ENCODE results near the gene OR56A3. TPM values are rescaled to one million over a fixed set of nuclear protein-coding genes. Genes with fewer than 3 reads are reported as not detected.

The OR56A3 gene
- total RNA-seq, 2 donors from 2014 or later, result not detected

GRCh38 chr11:5923794-5924193, 18.3 kb upstream of the OR56A3 start:
- TF ChIP-seq, protein P1, sequence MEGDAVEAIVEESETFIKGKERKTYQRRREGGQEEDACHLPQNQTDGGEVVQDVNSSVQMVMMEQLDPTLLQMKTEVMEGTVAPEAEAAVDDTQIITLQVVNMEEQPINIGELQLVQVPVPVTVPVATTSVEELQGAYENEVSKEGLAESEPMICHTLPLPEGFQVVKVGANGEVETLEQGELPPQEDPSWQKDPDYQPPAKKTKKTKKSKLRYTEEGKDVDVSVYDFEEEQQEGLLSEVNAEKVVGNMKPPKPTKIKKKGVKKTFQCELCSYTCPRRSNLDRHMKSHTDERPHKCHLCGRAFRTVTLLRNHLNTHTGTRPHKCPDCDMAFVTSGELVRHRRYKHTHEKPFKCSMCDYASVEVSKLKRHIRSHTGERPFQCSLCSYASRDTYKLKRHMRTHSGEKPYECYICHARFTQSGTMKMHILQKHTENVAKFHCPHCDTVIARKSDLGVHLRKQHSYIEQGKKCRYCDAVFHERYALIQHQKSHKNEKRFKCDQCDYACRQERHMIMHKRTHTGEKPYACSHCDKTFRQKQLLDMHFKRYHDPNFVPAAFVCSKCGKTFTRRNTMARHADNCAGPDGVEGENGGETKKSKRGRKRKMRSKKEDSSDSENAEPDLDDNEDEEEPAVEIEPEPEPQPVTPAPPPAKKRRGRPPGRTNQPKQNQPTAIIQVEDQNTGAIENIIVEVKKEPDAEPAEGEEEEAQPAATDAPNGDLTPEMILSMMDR (conservative IDR thresholded peaks at IDR 0.05), result no peak
- H3K27ac Mint-ChIP-seq, result no peak overlapping the region
- H3K9me3 ChIP-seq (ENCODE audit: control insufficient read depth, low read length), result no peaks in the 10 kb centered on the region
- H3K9me3 Mint-ChIP-seq, result peaks cover 33% of the 10 kb centered on the region
- H3K27me3 ChIP-seq (ENCODE audit: control insufficient read depth, insufficient read depth, low read length, poor library complexity, severe bottlenecking), result no peaks in the 10 kb centered on the region
- no peak overlapping the region for H3K4me3 ChIP-seq (ENCODE audit: low read length)
- H3K36me3 Mint-ChIP-seq (ENCODE audit: low read depth), result no peaks in the 10 kb centered on the region
- no peak for DNase-seq
- no peaks in the 10 kb centered on the region for H3K36me3 ChIP-seq (ENCODE audit: control insufficient read depth, insufficient read depth, low read length)
- H3K27ac ChIP-seq (ENCODE audit: low read depth, low read length), result no peak overlapping the region
- no peak overlapping the region for H3K4me3 Mint-ChIP-seq
- no peaks in the 10 kb centered on the region for H3K4me1 ChIP-seq (ENCODE audit: control insufficient read depth, insufficient read depth, low read length)
- H3K9ac ChIP-seq (ENCODE audit: extremely low read depth, low read length, poor library complexity, severe bottlenecking), result no peak overlapping the region
- H3K4me1 Mint-ChIP-seq, result no peaks in the 10 kb centered on the region
- no peaks in the 10 kb centered on the region for H3K27me3 Mint-ChIP-seq (ENCODE audit: insufficient read depth)

DNA sequence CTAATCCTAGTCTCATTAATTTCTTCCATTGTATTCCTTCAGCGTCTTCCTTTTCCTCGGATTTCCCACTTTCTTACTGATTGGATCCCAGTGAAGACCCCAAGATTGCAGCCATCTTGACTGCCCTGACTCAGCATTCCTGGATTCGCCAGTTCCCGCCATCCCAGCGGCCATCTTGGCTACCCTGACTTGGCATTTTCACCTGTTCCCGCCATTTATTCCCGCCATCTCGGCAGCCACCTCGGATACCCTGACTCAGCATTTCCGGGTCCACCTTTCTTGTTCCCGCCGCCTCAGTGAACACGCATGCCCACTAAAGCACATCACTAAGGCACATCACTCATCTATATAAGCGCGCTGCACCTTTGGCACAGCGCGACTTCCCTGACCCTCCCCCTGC, 13.8 kb upstream of the OR56A3 start:
- Histone ChIP-seq H3K27me3 (ENCODE audit: control insufficient read depth, insufficient read depth, low read length, poor library complexity, severe bottlenecking) (no peaks in the 10 kb centered on the region), H3K9me3 (ENCODE audit: control insufficient read depth, low read length) (no peaks in the 10 kb centered on the region), H3K4me3 (ENCODE audit: low read length) (no peak overlapping the region), H3K36me3 (ENCODE audit: control insufficient read depth, insufficient read depth, low read length) (no peaks in the 10 kb centered on the region), H3K27ac (ENCODE audit: low read depth, low read length) (no peak overlapping the region), H3K9ac (ENCODE audit: extremely low read depth, low read length, poor library complexity, severe bottlenecking) (no peak overlapping the region), H3K4me1 (ENCODE audit: control insufficient read depth, insufficient read depth, low read length) (no peaks in the 10 kb centered on the region)
- no peak for DNase-seq
- Mint-ChIP-seq H3K36me3 (ENCODE audit: low read depth) (no peaks in the 10 kb centered on the region), H3K9me3 (peaks cover 40% of the 10 kb centered on the region), H3K4me1 (no peaks in the 10 kb centered on the region), H3K4me3 (no peak overlapping the region), H3K27me3 (ENCODE audit: insufficient read depth) (no peaks in the 10 kb centered on the region), H3K27ac (no peak overlapping the region)
- TF ChIP-seq, protein P1 (conservative IDR thresholded peaks at IDR 0.05), result no peak
- 96 to 99% methylated on average over 11 to 17 of the region's 17 CpGs for WGBS, 2 experiments (ENCODE audit: insufficient coverage in 1 of 2, insufficient read length in 1 of 2)

DNA sequence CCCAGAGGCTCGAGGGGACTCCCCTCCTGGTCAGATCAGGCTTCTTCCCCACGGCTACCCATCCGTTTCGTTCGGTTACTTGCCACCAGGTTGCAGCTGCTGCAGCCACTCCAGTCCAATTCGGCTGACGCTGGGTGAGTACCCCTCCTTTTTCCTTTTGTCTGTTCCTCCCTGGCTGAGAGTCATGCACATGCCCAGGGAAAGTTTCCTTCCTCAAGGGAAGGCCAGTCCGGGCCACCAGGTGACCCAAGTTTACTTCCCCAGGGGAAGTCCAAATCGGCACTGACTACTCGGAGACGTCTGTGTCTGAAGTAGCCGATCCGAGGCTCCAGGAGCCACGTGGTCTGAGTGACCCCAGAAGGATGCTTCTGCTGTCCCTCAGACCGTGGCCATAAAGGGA, 13.2 kb upstream of the OR56A3 start:
- H3K9ac ChIP-seq (ENCODE audit: extremely low read depth, low read length, poor library complexity, severe bottlenecking), result no peak overlapping the region
- H3K4me1 Mint-ChIP-seq, result no peaks in the 10 kb centered on the region
- no peak overlapping the region for H3K4me3 Mint-ChIP-seq
- H3K27me3 Mint-ChIP-seq (ENCODE audit: insufficient read depth), result no peaks in the 10 kb centered on the region
- no peaks in the 10 kb centered on the region for H3K36me3 Mint-ChIP-seq (ENCODE audit: low read depth)
- no peak overlapping the region for H3K4me3 ChIP-seq (ENCODE audit: low read length)
- TF ChIP-seq, protein P1 (conservative IDR thresholded peaks at IDR 0.05), result no peak
- DNase-seq, result no peak
- peaks cover 41% of the 10 kb centered on the region for H3K9me3 Mint-ChIP-seq
- no peak overlapping the region for H3K27ac ChIP-seq (ENCODE audit: low read depth, low read length)
- no peaks in the 10 kb centered on the region for H3K4me1 ChIP-seq (ENCODE audit: control insufficient read depth, insufficient read depth, low read length)
- H3K9me3 ChIP-seq (ENCODE audit: control insufficient read depth, low read length), result no peaks in the 10 kb centered on the region
- H3K27me3 ChIP-seq (ENCODE audit: control insufficient read depth, insufficient read depth, low read length, poor library complexity, severe bottlenecking), result no peaks in the 10 kb centered on the region
- no peaks in the 10 kb centered on the region for H3K36me3 ChIP-seq (ENCODE audit: control insufficient read depth, insufficient read depth, low read length)
- no peak overlapping the region for H3K27ac Mint-ChIP-seq
- WGBS, 2 experiments (ENCODE audit: insufficient coverage in 1 of 2, insufficient read length in 1 of 2), result 80 to 86% methylated on average over 9 to 15 of the region's 15 CpGs

All from endodermal cell (in vitro differentiated cells).